Activated B cell treated with CpG ODN at 0.5 μM for 24 hours (primary cell): ENCODE results near the gene RAP1A. TPM values are rescaled to one million over a fixed set of nuclear protein-coding genes. Genes with fewer than 3 reads are reported as not detected.

Source experiments
- ATAC-seq: fragments of 200-7000 bp; cut with Tn5 transposase; one replicate; pipeline ENCODE4 v1.10.0; 2021; ENCODE audit warnings: low read depth, mild to moderate bottlenecking, moderate library complexity
- CTCF ChIA-PET: fragments of 350-600 bp; sonication (Branson Sonifier 250); formaldehyde crosslinking; loops from one replicate; lab custom pipeline; 2021; ENCODE audit warnings: antibody characterized with exemption; lab: Charles Lee
- POLR2A ChIA-PET: fragments of 350-600 bp; sonication (Branson Sonifier 250); formaldehyde crosslinking; loops from one replicate; lab custom pipeline; 2021; ENCODE audit warnings: antibody characterized with exemption; lab: Charles Lee
- DNase-seq: peaks from one replicate; pipeline ENCODE4 v3.0.0; 2022
- H3K27ac Mint-ChIP-seq: one replicate; pipeline ENCODE4 v1.8.0; 2020; ENCODE audit warnings: mixed read lengths
- H3K27me3 Mint-ChIP-seq: one replicate; pipeline ENCODE4 v1.8.0; 2021; ENCODE audit warnings: mixed read lengths
- H3K36me3 Mint-ChIP-seq: one replicate; pipeline ENCODE4 v1.8.0; 2021; ENCODE audit warnings: low read depth, mixed read lengths
- H3K4me1 Mint-ChIP-seq: one replicate; pipeline ENCODE4 v1.8.0; 2021; ENCODE audit warnings: mixed read lengths
- H3K4me3 Mint-ChIP-seq: one replicate; pipeline ENCODE4 v1.8.0; 2020; ENCODE audit warnings: mild to moderate bottlenecking, mixed read lengths
- H3K9me3 Mint-ChIP-seq: one replicate; pipeline ENCODE4 v1.8.0; 2020; ENCODE audit warnings: mixed read lengths
- CTCF ChIP-seq: fragments of 200-600 bp; IDR thresholded peaks from one replicate; pipeline ENCODE4 v1.8.0; 2022; ENCODE audit warnings: antibody characterized with exemption, mild to moderate bottlenecking
- intact Hi-C: fragments of 100-400 bp; cut with micrococcal nuclease; formaldehyde crosslinking; loops from one replicate; pipeline ENCODE4 v1.15.1; 2024
- total RNA-seq: library from RNA; stranded (reverse); gene quantifications from 2 replicates; pipeline ENCODE4 v1.2.3, GENCODE V29; 2022

RAP1A gene
- total RNA-seq, 1 donor from 2014 or later = 93.8 TPM

DNA sequence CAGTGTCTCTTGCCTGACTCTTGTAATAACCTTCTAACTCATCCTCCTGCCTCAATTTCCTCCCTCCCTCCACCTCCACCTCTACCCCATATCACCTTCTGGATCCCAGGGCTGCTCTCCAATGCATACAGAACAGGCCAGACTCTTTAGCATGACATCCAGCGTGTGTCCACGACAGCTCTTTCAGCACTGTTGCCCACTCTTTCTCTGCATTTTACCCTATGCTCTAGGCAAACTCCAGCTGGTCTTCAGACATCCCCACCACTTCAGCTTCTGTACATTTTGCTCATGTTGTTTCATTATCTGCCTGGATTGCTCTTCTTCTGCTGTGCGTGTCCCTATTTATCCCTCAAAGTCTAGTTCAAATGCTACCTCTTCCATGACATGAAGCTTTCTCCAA is 114.8 kb downstream of the RAP1A start:
- no peak overlapping the region for H3K4me3 Mint-ChIP-seq
- H3K4me1 Mint-ChIP-seq = peaks cover 13% of the 10 kb centered on the region
- DNase-seq = no peak
- H3K27ac Mint-ChIP-seq = no peak overlapping the region
- no peaks in the 10 kb centered on the region for H3K27me3 Mint-ChIP-seq
- CTCF ChIA-PET = interaction anchor here (0.8 to 1.8 kb wide), 2 partner anchors 9 to 19 kb away, joined by 3 to 7 read pairs; no protein-coding TSS in a partner anchor
- POLR2A ChIA-PET = no interaction called here
- no peaks in the 10 kb centered on the region for H3K36me3 Mint-ChIP-seq
- ATAC-seq = no peak
- intact Hi-C loops = no loop called here
- H3K9me3 Mint-ChIP-seq = no peaks in the 10 kb centered on the region
- no peak for TF ChIP-seq CTCF

DNA sequence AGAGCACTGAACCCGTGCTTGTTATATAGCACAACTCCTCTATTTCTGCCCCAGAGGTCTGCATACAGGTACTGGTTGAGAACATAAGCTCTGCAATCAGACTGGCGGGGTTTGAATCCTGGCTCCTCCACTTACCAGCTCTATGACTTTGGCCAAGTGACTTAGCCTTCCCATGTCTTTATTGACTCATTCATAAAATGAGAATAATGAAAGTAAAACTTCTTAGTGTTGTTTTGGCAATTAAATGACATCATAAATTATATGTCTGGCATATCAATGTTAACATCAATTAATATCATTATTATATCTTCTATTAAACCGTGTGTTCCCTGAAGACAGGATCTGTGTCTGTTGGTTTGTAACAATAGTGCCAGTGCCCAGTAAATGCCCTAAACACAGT is 115.3 kb downstream of the RAP1A start:
- ATAC-seq (no peak), DNase-seq (no peak)
- intact Hi-C loops = no loop called here
- Mint-ChIP-seq H3K27ac (no peak overlapping the region), H3K36me3 (no peaks in the 10 kb centered on the region), H3K4me3 (no peak overlapping the region), H3K27me3 (no peaks in the 10 kb centered on the region), H3K9me3 (no peaks in the 10 kb centered on the region), H3K4me1 (peaks cover 15% of the 10 kb centered on the region)
- ChIA-PET CTCF (interaction anchor here (0.8 to 1.8 kb wide), 2 partner anchors 9 to 20 kb away, joined by 3 to 7 read pairs; no protein-coding TSS in a partner anchor), POLR2A (no interaction called here)
- no peak for TF ChIP-seq CTCF

DNA sequence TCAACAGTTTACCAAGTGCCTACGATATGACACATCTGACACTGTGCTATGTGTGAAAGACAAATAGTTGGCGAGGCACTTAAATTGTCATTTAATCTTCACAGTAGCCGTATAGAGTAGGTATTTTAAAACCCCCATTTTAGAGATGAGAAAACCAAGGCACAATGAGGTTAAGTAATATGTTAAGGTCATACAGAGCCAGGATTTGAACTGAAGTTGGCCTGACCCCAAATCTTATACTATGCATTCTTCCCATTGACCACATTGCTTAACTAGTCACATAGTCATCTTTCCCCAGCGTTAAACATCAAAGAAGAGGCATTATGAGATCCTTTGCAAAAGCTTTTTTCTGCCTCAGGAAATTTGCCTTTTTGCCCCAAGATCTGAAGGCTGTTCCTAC is 115.7 kb downstream of the RAP1A start:
- DNase-seq = no peak
- no peak overlapping the region for H3K4me3 Mint-ChIP-seq
- ChIA-PET CTCF (interaction anchor here (1.8 kb wide), 1 partner anchor 20 kb away, joined by 7 read pairs; no protein-coding TSS in a partner anchor), POLR2A (no interaction called here)
- no peak for TF ChIP-seq CTCF
- no peaks in the 10 kb centered on the region for H3K9me3 Mint-ChIP-seq
- H3K4me1 Mint-ChIP-seq = peaks cover 18% of the 10 kb centered on the region
- no peaks in the 10 kb centered on the region for H3K36me3 Mint-ChIP-seq
- no peak overlapping the region for H3K27ac Mint-ChIP-seq
- H3K27me3 Mint-ChIP-seq = no peaks in the 10 kb centered on the region
- no peak for ATAC-seq
- intact Hi-C loops = no loop called here

DNA sequence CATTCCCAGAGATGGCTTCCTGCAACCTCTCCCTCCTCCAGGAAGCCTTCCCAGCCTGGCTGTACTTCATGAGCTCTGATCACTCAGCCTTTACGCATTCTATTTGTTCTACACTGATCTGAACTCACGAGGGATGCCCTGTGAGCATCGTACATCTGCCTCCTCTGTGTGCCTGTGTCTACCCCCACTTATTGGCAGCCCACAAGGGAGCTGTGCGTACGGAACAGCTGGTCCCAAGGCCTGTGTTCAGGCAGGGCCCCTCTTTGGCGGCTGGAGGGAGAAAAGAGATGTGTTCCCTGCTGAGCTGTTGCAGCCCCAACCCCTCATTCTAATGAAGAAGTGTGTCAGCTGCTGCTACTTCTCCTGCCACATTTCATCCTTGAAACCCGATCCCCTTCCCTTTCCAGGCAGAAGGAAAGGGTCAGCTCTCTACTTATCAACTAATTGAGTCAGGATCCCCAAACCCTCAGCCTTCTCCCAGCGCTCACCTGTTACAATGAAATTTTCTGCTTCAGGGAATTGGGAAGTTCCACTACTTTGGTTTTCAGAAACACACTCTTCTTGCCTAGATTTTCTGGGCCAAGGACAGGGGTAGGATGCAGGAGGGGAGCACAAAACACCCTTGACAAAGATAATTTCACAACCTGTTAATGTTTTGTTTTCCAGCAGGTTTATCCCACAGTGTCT is 116.4 kb downstream of the RAP1A start:
- H3K27ac Mint-ChIP-seq = no peak overlapping the region
- peaks cover 19% of the 10 kb centered on the region for H3K4me1 Mint-ChIP-seq
- ChIA-PET POLR2A (interaction anchor here (0.6 to 0.7 kb wide), 2 partner anchors 19 to 85 kb away, joined by 4 to 7 read pairs; partner anchors contain the start of gene DDX20), CTCF (interaction anchor here (0.8 to 1.8 kb wide), 2 partner anchors 13 to 21 kb away, joined by 3 to 7 read pairs; no protein-coding TSS in a partner anchor)
- no peak for TF ChIP-seq CTCF
- intact Hi-C loops = no loop called here
- peaks cover 2% of the 10 kb centered on the region for H3K27me3 Mint-ChIP-seq
- no peaks in the 10 kb centered on the region for H3K9me3 Mint-ChIP-seq
- DNase-seq (no peak), ATAC-seq (no peak)
- no peaks in the 10 kb centered on the region for H3K36me3 Mint-ChIP-seq
- no peak overlapping the region for H3K4me3 Mint-ChIP-seq

DNA sequence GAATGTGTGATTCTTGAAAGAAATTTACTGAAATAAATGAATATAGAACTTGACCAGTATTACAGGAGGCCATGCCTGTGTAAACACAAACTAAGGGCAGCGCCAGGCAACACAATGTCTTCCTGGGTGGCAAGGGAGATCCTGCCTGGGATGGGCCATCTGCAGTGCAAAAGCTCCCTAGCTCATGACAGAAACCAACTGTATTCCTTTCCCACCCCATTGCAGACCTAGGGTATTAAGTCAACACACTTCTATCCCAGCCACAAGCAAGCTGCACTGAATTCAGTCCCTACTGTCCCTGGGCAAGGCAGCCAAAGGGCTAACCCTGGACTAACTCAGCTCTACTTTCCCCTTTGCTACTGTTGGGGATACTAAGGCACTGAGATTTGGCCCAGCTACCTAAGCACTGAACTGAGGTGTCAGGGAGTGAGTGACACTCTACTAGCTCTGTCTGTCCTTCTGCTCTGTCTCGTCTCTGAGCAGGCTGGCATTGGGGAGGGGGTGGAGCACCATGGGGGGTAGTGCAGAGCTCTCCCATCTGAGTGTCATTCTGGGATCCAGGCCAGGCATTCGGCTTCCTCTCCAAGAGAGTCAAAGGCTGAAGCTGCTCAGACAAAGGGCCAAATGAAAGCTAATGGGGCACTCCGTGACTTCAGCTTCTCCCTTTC is 117.1 kb downstream of the RAP1A start:
- intact Hi-C loops = no loop called here
- POLR2A ChIA-PET = interaction anchor here (0.7 kb wide), 1 partner anchor 19 kb away, joined by 7 read pairs; the partner anchor contains the start of gene DDX20
- no peak for ATAC-seq
- CTCF ChIA-PET = interaction anchor here (0.8 kb wide), 1 partner anchor 13 kb away, joined by 3 read pairs; no protein-coding TSS in a partner anchor
- Mint-ChIP-seq H3K27ac (no peak overlapping the region), H3K4me1 (peaks cover 20% of the 10 kb centered on the region), H3K4me3 (no peak overlapping the region), H3K27me3 (peaks cover 2% of the 10 kb centered on the region), H3K9me3 (no peaks in the 10 kb centered on the region), H3K36me3 (no peaks in the 10 kb centered on the region)
- DNase-seq = no peak
- no peak for TF ChIP-seq CTCF
